CD4-positive, alpha-beta T cell (primary cell): ENCODE results near the gene FBXO44. TPM values are rescaled to one million over a fixed set of nuclear protein-coding genes. Genes with fewer than 3 reads are reported as not detected.

Source experiments
- ATAC-seq: fragments of 200-7000 bp; cut with Tn5 transposase; one replicate; pipeline ENCODE4 v1.10.0; 2022; ENCODE audit warnings: mild to moderate bottlenecking; ENCODE audit not compliant: poor library complexity
- CTCF ChIA-PET: fragments of 350-600 bp; sonication (Branson Sonifier 250); formaldehyde crosslinking; loops from one replicate; lab custom pipeline; 2021; ENCODE audit warnings: antibody characterized with exemption, inconsistent platforms; lab: Charles Lee
- POLR2A ChIA-PET: fragments of 350-600 bp; sonication (Branson Sonifier 250); formaldehyde crosslinking; loops from one replicate; lab custom pipeline; 2021; ENCODE audit warnings: antibody characterized with exemption, inconsistent platforms; lab: Charles Lee
- DNase-seq, 14 experiments: peaks; one replicate each; pipeline ENCODE4 v3.0.0-alpha.2; 2013 to 2020; ENCODE audit warnings: mixed read lengths in 2 of 14
- H3K27ac ChIP-seq, 2 donors: one replicate each; pipeline versions ENCODE4 v1.5.1 to v1.7.0; 2013; ENCODE audit warnings: low read length in 2 of 2, low read depth in 1 of 2, mild to moderate bottlenecking in 1 of 2
- H3K27me3 ChIP-seq, 2 experiments: 1 replicate in 1 of 2; 2 replicates in 1 of 2; pipeline versions ENCODE4 v1.6.1 to v1.7.0; 2013; ENCODE audit warnings: low read length in 2 of 2, control low read depth in 1 of 2, mild to moderate bottlenecking in 1 of 2, moderate library complexity in 1 of 2; ENCODE audit not compliant: insufficient read depth in 2 of 2, control insufficient read depth in 1 of 2
- H3K36me3 ChIP-seq: one replicate; pipeline ENCODE4 v1.6.1; 2013; ENCODE audit warnings: low read length, control low read depth; ENCODE audit not compliant: insufficient read depth
- H3K4me1 ChIP-seq: one replicate; pipeline ENCODE4 v1.6.1; 2013; ENCODE audit warnings: low read length, control low read depth; ENCODE audit not compliant: insufficient read depth
- H3K4me3 ChIP-seq: one replicate; pipeline ENCODE4 v1.5.1; 2013; ENCODE audit warnings: mild to moderate bottlenecking, low read length, moderate library complexity
- H3K9me3 ChIP-seq, 2 experiments: 1 replicate in 1 of 2; 2 replicates in 1 of 2; pipeline versions ENCODE4 v1.6.1 to v1.7.0; 2013; ENCODE audit warnings: low read length in 2 of 2, mild to moderate bottlenecking in 2 of 2, control low read depth in 1 of 2, moderate library complexity in 1 of 2; ENCODE audit not compliant: control insufficient read depth in 1 of 2, insufficient read depth in 1 of 2
- H3K27ac Mint-ChIP-seq: one replicate; pipeline ENCODE4 v1.8.0; 2020; ENCODE audit warnings: mixed read lengths
- H3K27me3 Mint-ChIP-seq: one replicate; pipeline ENCODE4 v1.8.0; 2021; ENCODE audit warnings: mixed read lengths
- H3K36me3 Mint-ChIP-seq: one replicate; pipeline ENCODE4 v1.8.0; 2021; ENCODE audit warnings: low read depth, mixed read lengths
- H3K4me1 Mint-ChIP-seq: one replicate; pipeline ENCODE4 v1.8.0; 2021; ENCODE audit warnings: low read depth, mixed read lengths
- H3K4me3 Mint-ChIP-seq: one replicate; pipeline ENCODE4 v1.8.0; 2020; ENCODE audit warnings: mild to moderate bottlenecking, mixed read lengths
- H3K9me3 Mint-ChIP-seq: one replicate; pipeline ENCODE4 v1.8.0; 2020; ENCODE audit warnings: mixed read lengths
- intact Hi-C, 2 experiments: fragments of 100-400 bp; cut with DNase I in 1 of 2; cut with micrococcal nuclease in 1 of 2; formaldehyde crosslinking; loops; one replicate each; pipeline versions ENCODE4 v1.15.1 to v1.9.0; 2023 to 2025; cut with DNase I, micrococcal nuclease
- total RNA-seq, 174 experiments: library from RNA in 2 of 174; stranded (reverse) in 2 of 174; gene quantifications; one replicate each; pipeline ENCODE4 v1.2.3 and lab custom pipeline; 2021 to 2026
- TF ChIP-seq, protein P1 (sequence below): fragments of 200-600 bp; IDR thresholded peaks from one replicate; pipeline ENCODE4 v1.8.0; 2022; ENCODE audit warnings: antibody characterized with exemption, mild to moderate bottlenecking

The FBXO44 gene
- total RNA-seq, 2 experiments from 2014 or later = 44.9 to 48.4 TPM

- Histone ChIP-seq H3K27me3 (peaks cover 8 to 11% of the 10 kb centered on the region in 2 experiments), H3K4me3 (no peak overlapping the region), H3K27ac (no peak overlapping the region), H3K4me1 (no peaks in the 10 kb centered on the region), H3K9me3 (no peaks in the 10 kb centered on the region), H3K36me3 (no peaks in the 10 kb centered on the region)
- H3K4me3 Mint-ChIP-seq = no peak overlapping the region
- no peaks in the 10 kb centered on the region for H3K4me1 Mint-ChIP-seq
- H3K27me3 Mint-ChIP-seq = peaks cover 30% of the 10 kb centered on the region
- H3K27ac Mint-ChIP-seq = no peak overlapping the region
- intact Hi-C loops = no loop called here
- no peaks in the 10 kb centered on the region for H3K36me3 Mint-ChIP-seq
- TF ChIP-seq, protein P1, sequence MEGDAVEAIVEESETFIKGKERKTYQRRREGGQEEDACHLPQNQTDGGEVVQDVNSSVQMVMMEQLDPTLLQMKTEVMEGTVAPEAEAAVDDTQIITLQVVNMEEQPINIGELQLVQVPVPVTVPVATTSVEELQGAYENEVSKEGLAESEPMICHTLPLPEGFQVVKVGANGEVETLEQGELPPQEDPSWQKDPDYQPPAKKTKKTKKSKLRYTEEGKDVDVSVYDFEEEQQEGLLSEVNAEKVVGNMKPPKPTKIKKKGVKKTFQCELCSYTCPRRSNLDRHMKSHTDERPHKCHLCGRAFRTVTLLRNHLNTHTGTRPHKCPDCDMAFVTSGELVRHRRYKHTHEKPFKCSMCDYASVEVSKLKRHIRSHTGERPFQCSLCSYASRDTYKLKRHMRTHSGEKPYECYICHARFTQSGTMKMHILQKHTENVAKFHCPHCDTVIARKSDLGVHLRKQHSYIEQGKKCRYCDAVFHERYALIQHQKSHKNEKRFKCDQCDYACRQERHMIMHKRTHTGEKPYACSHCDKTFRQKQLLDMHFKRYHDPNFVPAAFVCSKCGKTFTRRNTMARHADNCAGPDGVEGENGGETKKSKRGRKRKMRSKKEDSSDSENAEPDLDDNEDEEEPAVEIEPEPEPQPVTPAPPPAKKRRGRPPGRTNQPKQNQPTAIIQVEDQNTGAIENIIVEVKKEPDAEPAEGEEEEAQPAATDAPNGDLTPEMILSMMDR = no peak
- CTCF ChIA-PET = no interaction called here
- H3K9me3 Mint-ChIP-seq = no peaks in the 10 kb centered on the region
- POLR2A ChIA-PET = no interaction called here
- DNase-seq = no peak
- no peak for ATAC-seq
These were observed 25.9 kb upstream of the FBXO44 start for GRCh38 chr1:11628767-11629166.

DNA sequence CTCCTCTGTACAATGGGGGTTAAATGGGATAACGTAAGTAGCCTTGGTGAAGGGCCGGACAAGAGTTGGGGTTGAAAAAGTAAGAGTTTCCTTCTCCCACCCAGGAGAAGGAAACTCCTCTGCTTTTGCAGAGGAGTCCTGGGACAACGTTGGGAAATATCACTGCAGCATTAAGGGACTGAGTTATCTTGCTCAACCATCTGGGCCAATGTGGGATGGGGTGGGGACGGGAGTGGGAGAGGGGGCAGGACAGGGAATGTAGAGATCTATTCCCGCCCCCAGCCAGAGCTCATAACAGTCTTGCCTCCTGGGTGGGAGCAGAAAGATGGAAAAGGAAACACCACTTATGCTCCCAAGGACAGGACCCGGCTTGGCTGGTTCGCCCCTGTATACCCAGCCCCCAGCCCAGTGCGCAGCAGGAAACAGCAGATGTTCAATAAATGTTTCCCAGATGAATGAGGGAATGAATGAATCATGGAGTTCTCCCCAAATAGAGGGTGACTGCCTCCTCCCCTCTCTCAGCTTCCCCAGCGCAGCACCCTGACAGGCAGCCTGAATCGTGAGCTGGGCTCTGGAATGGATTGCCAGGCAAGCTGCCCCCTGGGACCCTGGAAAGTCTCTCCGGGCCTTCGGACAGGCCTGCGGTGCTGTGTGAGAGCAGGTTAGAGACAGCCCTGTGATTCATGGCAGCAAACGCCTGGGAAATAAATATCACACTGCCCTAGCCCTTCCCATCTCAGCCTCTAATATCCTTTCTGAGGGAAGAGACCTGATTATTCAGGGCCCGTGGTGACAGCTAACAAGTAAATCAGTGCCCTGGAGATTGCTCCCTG lies 25.3 kb upstream of the FBXO44 start:
- no peak overlapping the region for H3K27ac Mint-ChIP-seq
- H3K4me3 Mint-ChIP-seq = no peak overlapping the region
- DNase-seq (no peak), ATAC-seq (no peak)
- Histone ChIP-seq H3K27ac (no peak overlapping the region), H3K36me3 (no peaks in the 10 kb centered on the region), H3K4me3 (no peak overlapping the region), H3K4me1 (no peaks in the 10 kb centered on the region), H3K27me3 (peaks cover 8 to 11% of the 10 kb centered on the region in 2 experiments), H3K9me3 (no peaks in the 10 kb centered on the region)
- no peaks in the 10 kb centered on the region for H3K4me1 Mint-ChIP-seq
- intact Hi-C loops = no loop called here
- TF ChIP-seq, protein P1 = no peak
- peaks cover 34% of the 10 kb centered on the region for H3K27me3 Mint-ChIP-seq
- CTCF ChIA-PET = interaction anchor here (1.4 kb wide), 1 partner anchor 16 kb away, joined by 4 read pairs; no protein-coding TSS in a partner anchor
- POLR2A ChIA-PET = no interaction called here
- H3K9me3 Mint-ChIP-seq = no peaks in the 10 kb centered on the region
- H3K36me3 Mint-ChIP-seq = no peaks in the 10 kb centered on the region

DNA sequence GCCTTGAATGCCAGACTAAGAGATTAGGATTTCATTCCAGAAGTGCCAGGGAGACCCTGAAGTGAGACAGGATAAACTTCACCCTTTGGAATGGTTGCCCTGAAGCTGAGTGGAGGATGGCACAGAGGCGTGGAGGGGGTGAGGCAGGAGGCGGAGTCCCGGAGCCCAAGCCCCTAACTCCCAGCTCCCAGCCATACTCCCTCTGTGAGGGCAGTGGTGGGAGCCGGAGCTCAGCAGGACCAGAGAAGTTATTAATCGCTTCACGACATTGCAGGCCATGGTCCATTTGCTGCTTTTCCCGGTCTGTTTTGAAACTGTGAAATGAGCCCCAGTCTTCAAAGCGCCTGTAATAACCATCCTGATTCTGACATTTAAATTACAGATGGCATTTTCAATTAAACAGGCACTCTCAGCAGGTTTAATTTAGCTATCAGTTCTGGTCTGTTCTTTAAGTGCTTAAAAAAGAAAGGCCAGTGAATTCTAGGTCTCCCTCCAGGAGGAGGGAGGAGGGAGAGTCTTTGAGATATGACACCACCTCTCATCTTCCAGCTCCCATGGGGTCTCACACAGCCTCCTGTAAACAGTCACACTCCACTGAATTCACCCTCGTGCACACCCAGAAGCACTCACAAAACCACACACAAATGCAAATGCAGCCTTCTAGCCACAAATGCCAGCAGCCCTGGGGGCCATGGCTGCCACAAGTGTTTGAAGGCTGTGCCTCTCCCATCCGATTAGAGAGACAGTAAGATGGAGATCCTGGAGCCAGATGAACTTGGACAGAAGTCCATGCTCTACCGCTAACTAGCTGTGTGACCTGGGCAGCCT lies 20.1 kb upstream of the FBXO44 start:
- H3K27ac ChIP-seq = no peak overlapping the region
- no peaks in the 10 kb centered on the region for H3K9me3 ChIP-seq
- no peaks in the 10 kb centered on the region for H3K4me1 ChIP-seq
- no peaks in the 10 kb centered on the region for H3K36me3 ChIP-seq
- intact Hi-C loops = no loop called here
- DNase-seq (no peak), ATAC-seq (no peak)
- Mint-ChIP-seq H3K9me3 (no peaks in the 10 kb centered on the region), H3K36me3 (no peaks in the 10 kb centered on the region), H3K4me3 (no peak overlapping the region), H3K27ac (no peak overlapping the region), H3K27me3 (peaks cover 22% of the 10 kb centered on the region), H3K4me1 (no peaks in the 10 kb centered on the region)
- TF ChIP-seq, protein P1 = no peak
- POLR2A ChIA-PET = no interaction called here
- H3K27me3 ChIP-seq = peaks cover 8 to 10% of the 10 kb centered on the region in 2 experiments
- no peak overlapping the region for H3K4me3 ChIP-seq
- CTCF ChIA-PET = interaction anchor here (0.6 kb wide), 1 partner anchor 307 kb away, joined by 3 read pairs; no protein-coding TSS in a partner anchor
